Smooth muscle cell of trachea (primary cell): ENCODE data around the gene POLE3. TPM values are rescaled to one million over a fixed set of nuclear protein-coding genes. Genes with fewer than 3 reads are reported as not detected.

Experiments used
- total RNA-seq: library from RNA; depleted of rRNA; stranded (reverse); fragments of >200 nt; gene quantifications from 2 replicates; pipeline ENCODE4 v1.2.1, GENCODE V29; 2014

POLE3 gene
- total RNA-seq = 20.2 and 32.1 TPM in 2 replicates

GRCh38 chr9:113410207-113410864 is at the start of gene POLE3, which contains the start of gene C9orf43:
Gene POLE3, minus strand, starts transcription at chr9:113410675. Its CDS starts 382 bp downstream, at chr9:113410293.
Gene C9orf43, plus strand, starts transcription at chr9:113410747. Its CDS starts 2,747 bp downstream, at chr9:113413494.

GRCh38 chr9:113401027-113401792 is 9.3 kb downstream of the POLE3 start, which contains the start of gene ALAD:
Gene ALAD, minus strand, starts transcription at chr9:113401284. Its CDS starts 7,725 bp downstream, at chr9:113393559.

DNA sequence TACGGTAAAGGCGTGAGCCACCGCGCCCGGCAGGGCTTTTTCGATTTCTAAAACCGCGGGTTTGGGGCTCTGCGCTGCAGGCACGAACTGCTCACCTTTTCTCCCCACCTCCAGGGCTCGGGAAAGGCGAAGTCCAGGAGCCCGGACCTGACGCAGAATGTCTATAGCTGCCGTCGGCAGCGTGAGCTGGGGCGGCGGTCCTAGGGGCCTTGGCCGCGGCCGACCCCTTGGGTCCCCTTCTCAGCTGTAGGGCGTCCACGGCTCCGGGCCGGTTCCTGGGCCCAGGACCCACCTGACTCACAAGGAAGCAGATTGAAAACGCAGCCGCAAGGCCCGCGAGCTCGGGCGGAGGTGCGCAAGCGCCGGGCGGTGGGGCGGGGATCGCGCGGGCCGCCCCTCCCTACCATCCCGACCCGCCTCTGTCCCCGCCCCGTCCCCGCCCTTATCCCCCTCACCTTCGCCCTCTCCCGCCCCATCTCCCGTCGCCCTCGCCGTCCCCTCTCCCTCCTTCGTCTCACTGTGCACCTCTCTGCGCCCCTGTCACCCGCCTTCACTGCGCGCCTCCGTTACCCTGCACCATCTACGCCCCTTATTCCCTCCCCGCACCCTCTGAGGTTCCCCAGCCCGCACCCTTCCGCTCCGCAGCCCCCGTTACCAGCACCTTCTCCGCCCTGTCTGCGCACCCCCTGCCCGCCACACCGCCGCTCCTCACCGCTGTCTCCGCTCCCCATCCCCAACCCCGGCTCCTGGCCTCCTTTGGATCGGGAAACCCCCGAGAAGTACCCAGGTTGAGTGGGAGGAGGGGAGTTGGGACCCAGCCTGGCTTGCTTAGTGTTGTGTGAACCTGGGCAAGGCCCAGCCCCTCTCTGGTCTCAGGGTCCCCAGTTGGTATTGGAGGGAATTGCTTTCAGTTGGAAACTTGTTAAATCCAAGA is 33.6 kb downstream of the POLE3 start, which contains the start of gene HDHD3:
Gene HDHD3 (minus strand): TSS at position 353 of the 934 bp plus-strand sequence. CDS start 2,632 bp downstream, outside the sequence.

Other genes starting within 250 kb of the POLE3 start
- gene FKBP15, start 189.4 kb downstream of the POLE3 start, total RNA-seq = 24.7 and 25.6 TPM in 2 replicates
- 25.0 and 31.6 TPM in 2 replicates for gene SLC31A1, start 189.1 kb downstream of the POLE3 start, total RNA-seq
- gene CDC26, start 135.1 kb downstream of the POLE3 start, total RNA-seq = 28.9 and 47.3 TPM in 2 replicates
- 26.6 and 31.0 TPM in 2 replicates for gene PRPF4, start 135.0 kb downstream of the POLE3 start, total RNA-seq
- not detected in 2 replicates for gene RNF183, start 107.3 kb downstream of the POLE3 start, total RNA-seq
- 2.3 and 4.0 TPM in 2 replicates for gene WDR31, start 70.4 kb downstream of the POLE3 start, total RNA-seq
- gene BSPRY, start 61.1 kb downstream of the POLE3 start, total RNA-seq = not detected in 2 replicates
- 5.7 and 11.4 TPM in 2 replicates for gene HDHD3, start 33.7 kb downstream of the POLE3 start, total RNA-seq
- gene ALAD, start 9.4 kb downstream of the POLE3 start, total RNA-seq = 36.4 and 53.1 TPM in 2 replicates
- gene C9orf43, start 72 bp upstream of the POLE3 start, total RNA-seq = 0.15 and 0.50 TPM in 2 replicates
- 49.2 and 74.1 TPM in 2 replicates for gene RGS3, start 53.1 kb upstream of the POLE3 start, total RNA-seq